Breast epithelium (tissue), 4 donors: ENCODE measurements around the gene ADGRL3. TPM values are rescaled to one million over a fixed set of nuclear protein-coding genes. Genes with fewer than 3 reads are reported as not detected.
"Not testable (repeated sequence)": the region's sequence is repeated elsewhere in the genome, so short reads cannot be mapped to it uniquely, and the experiment has no call there.

Experiments
- DNase-seq, 2 donors: peaks; one replicate each; pipeline ENCODE4 v3.0.0-alpha.2; 2019; ENCODE audit warnings: low spot score in 2 of 2
- H3K27ac ChIP-seq, 2 donors: fragments of 200-600 bp; sonication (generic) in 1 of 2; one replicate each; pipeline ENCODE4 v1.5.1; 2016 to 2019; ENCODE audit warnings: mild to moderate bottlenecking in 1 of 2
- H3K27me3 ChIP-seq, 2 donors: fragments of 200-600 bp; sonication (generic) in 1 of 2; one replicate each; pipeline versions ENCODE4 v1.5.1 to v1.6.0; 2017 to 2019; ENCODE audit warnings: control low read depth in 1 of 2, mild to moderate bottlenecking in 1 of 2
- H3K36me3 ChIP-seq: fragments of 200-600 bp; one replicate; pipeline ENCODE4 v1.5.1; 2019
- H3K4me1 ChIP-seq, 2 donors: fragments of 200-600 bp; sonication (generic); one replicate each; pipeline ENCODE4 v1.5.1; 2016 to 2019; ENCODE audit warnings: control low read depth in 1 of 2
- H3K4me3 ChIP-seq, 3 donors: fragments of 200-600 bp; sonication (generic); 1 replicate in 2 of 3; 2 replicates in 1 of 3; pipeline ENCODE4 v1.5.1; 2016 to 2019; ENCODE audit warnings: mild to moderate bottlenecking in 3 of 3, moderate library complexity in 2 of 3
- H3K9me3 ChIP-seq, 2 donors: fragments of 200-600 bp; sonication (generic) in 1 of 2; one replicate each; pipeline ENCODE4 v1.5.1; 2016 to 2019; ENCODE audit warnings: control low read depth in 1 of 2
- CTCF ChIP-seq, 3 donors: fragments of 450-650 bp; IDR thresholded peaks; one replicate each; pipeline ENCODE4 v1.5.1; 2016 to 2017; ENCODE audit warnings: antibody characterized with exemption in 3 of 3, mild to moderate bottlenecking in 3 of 3, moderate library complexity in 3 of 3
- POLR2A ChIP-seq: fragments of 450-650 bp; IDR thresholded peaks from one replicate; pipeline ENCODE4 v1.6.1; 2016; ENCODE audit warnings: antibody characterized with exemption, mild to moderate bottlenecking, moderate library complexity
- POLR2AphosphoS5 ChIP-seq, 3 donors: sonication (generic); formaldehyde crosslinking; IDR thresholded peaks; one replicate each; pipeline ENCODE4 v1.6.1; 2017; ENCODE audit warnings: antibody characterized with exemption in 3 of 3
- intact Hi-C: fragments of 100-400 bp; cut with DNase I; formaldehyde crosslinking; loops from one replicate; pipeline ENCODE4 v1.15.1; 2023; ENCODE audit warnings: low total_unique reads
- total RNA-seq, 3 donors: library from RNA; depleted of rRNA; stranded (reverse); fragments of >200 nt; gene quantifications; one replicate each; pipeline ENCODE4 v1.1.0, GENCODE V29; 2016

The ADGRL3 gene
- total RNA-seq, 3 donors from 2014 or later = 4.2 to 8.2 (median 6.6) TPM

DNA sequence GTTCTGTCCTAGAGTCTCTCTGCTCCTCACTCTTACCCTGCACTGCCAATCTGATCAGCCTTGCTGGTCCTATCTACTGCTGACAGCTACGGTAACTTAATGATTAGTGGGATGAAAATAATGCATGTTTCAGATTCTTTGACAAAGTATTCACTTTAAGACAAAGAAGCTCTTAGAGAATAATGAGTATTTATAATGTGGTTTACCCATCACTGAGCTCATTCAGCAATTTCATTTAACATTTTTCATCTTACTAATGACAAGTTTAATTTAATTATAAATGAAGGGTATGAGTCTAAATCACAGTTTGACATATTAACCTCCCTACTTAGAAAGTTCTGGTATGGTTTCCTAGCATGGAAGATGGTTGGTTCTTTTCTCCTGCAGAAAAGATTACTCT, 428.2 kb downstream of the ADGRL3 start:
- intact Hi-C loops = no loop called here
- Histone ChIP-seq H3K9me3 (no peaks in the 10 kb centered on the region), H3K27me3 (no peaks in the 10 kb centered on the region), H3K36me3 (no peaks in the 10 kb centered on the region), H3K27ac (no peak overlapping the region), H3K4me1 (no peaks in the 10 kb centered on the region), H3K4me3 (no peak overlapping the region)
- TF ChIP-seq POLR2AphosphoS5 (IDR thresholded peaks at IDR 0.05) = no peak
- TF ChIP-seq POLR2A = no peak
- TF ChIP-seq CTCF (IDR thresholded peaks at IDR 0.05) = no peak
- no peak for DNase-seq

DNA sequence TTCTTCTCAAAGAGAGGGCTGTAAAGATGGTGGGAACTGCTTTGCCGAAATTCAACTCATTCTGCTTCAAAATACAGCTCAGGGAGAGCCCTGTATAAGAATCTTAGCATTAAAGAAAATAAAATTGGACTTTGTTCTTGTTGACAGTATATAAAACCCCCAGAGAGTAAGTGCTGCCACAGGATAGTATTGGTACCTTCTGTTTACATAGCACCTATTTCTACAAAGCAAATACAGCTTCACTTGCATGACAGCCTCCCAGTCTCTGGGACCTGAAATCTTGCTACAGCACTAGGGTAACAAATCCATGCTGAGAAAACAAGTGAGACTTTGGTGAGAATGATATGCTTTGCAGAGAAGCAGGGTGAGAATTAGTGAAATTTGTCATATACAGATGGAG, 428.6 kb downstream of the ADGRL3 start:
- H3K4me3 ChIP-seq = no peak overlapping the region
- H3K27ac ChIP-seq = no peak overlapping the region
- no peaks in the 10 kb centered on the region for H3K36me3 ChIP-seq
- H3K9me3 ChIP-seq = no peaks in the 10 kb centered on the region
- H3K27me3 ChIP-seq = no peaks in the 10 kb centered on the region
- no peak for DNase-seq
- TF ChIP-seq CTCF (IDR thresholded peaks at IDR 0.05) (no peak), POLR2AphosphoS5 (IDR thresholded peaks at IDR 0.05) (no peak), POLR2A (no peak)
- intact Hi-C loops = no loop called here
- H3K4me1 ChIP-seq = no peaks in the 10 kb centered on the region

- no peak for TF ChIP-seq POLR2AphosphoS5 (IDR thresholded peaks at IDR 0.05)
- no peak for TF ChIP-seq CTCF (IDR thresholded peaks at IDR 0.05)
- TF ChIP-seq POLR2A = no peak
- intact Hi-C loops = no loop called here
- no peaks in the 10 kb centered on the region for H3K36me3 ChIP-seq
- H3K27ac ChIP-seq = no peak overlapping the region
- H3K4me3 ChIP-seq = no peak overlapping the region
- no peak for DNase-seq
- H3K9me3 ChIP-seq = no peaks in the 10 kb centered on the region
- no peaks in the 10 kb centered on the region for H3K27me3 ChIP-seq
- no peaks in the 10 kb centered on the region for H3K4me1 ChIP-seq
Observed at GRCh38 chr4:61630548-61630947, 430.4 kb downstream of the ADGRL3 start.

DNA sequence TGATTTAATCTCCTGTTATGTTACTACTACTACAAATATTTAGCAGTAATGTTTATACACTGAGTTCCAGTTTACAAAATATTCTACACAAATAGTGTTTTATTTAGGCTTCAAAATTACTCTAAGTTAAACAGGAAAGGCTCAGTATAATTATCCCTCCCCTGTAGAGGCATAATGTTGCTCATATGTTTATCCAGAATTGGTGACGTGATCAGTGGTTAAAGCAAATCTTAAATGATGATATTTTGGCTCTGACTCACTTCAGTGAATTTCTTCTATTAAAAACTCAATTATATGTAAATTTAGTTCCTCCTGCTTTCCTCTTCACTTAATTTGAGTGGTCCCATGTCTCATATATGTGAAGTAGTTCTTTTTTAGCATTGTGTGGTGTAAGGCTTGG, 438.5 kb downstream of the ADGRL3 start:
- no peak for DNase-seq
- Histone ChIP-seq H3K36me3 (no peaks in the 10 kb centered on the region), H3K9me3 (no peaks in the 10 kb centered on the region), H3K4me1 (no peaks in the 10 kb centered on the region), H3K27ac (no peak overlapping the region), H3K4me3 (no peak overlapping the region), H3K27me3 (no peaks in the 10 kb centered on the region)
- TF ChIP-seq POLR2A (no peak), CTCF (IDR thresholded peaks at IDR 0.05) (no peak), POLR2AphosphoS5 (IDR thresholded peaks at IDR 0.05) (no peak)
- intact Hi-C loops = no loop called here

- intact Hi-C loops, H3K27me3 ChIP-seq, H3K36me3 ChIP-seq, DNase-seq, H3K4me1 ChIP-seq, H3K9me3 ChIP-seq, H3K27ac ChIP-seq, H3K4me3 ChIP-seq: not testable (repeated sequence)
Observed at GRCh38 chr4:61646746-61647350, 446.7 kb downstream of the ADGRL3 start.

- Histone ChIP-seq H3K9me3 (no peaks in the 10 kb centered on the region), H3K4me3 (no peak overlapping the region), H3K27me3 (no peaks in the 10 kb centered on the region), H3K27ac (no peak overlapping the region), H3K36me3 (no peaks in the 10 kb centered on the region), H3K4me1 (no peaks in the 10 kb centered on the region)
- intact Hi-C loops = no loop called here
- no peak for DNase-seq
- TF ChIP-seq CTCF (IDR thresholded peaks at IDR 0.05) (no peak), POLR2A (no peak), POLR2AphosphoS5 (IDR thresholded peaks at IDR 0.05) (no peak)
Observed at GRCh38 chr4:61648264-61648663, 448.1 kb downstream of the ADGRL3 start.
